Colonic mucosa (tissue), 4 donors: ENCODE results near the gene KCNH3. TPM values are rescaled to one million over a fixed set of nuclear protein-coding genes. Genes with fewer than 3 reads are reported as not detected.
"Not testable (repeated sequence)": the region's sequence is repeated elsewhere in the genome, so short reads cannot be mapped to it uniquely, and the experiment has no call there.

Experiments
- DNase-seq: peaks from one replicate; pipeline ENCODE4 v3.0.0-alpha.2; 2020
- H3K27ac ChIP-seq: fragments of 200-600 bp; one replicate; pipeline ENCODE4 v1.8.0; 2021
- H3K27me3 ChIP-seq: fragments of 200-600 bp; one replicate; pipeline ENCODE4 v1.8.0; 2021
- H3K36me3 ChIP-seq: fragments of 200-600 bp; one replicate; pipeline ENCODE4 v1.8.0; 2021
- H3K4me1 ChIP-seq: fragments of 200-600 bp; one replicate; pipeline ENCODE4 v1.8.0; 2021; ENCODE audit warnings: mild to moderate bottlenecking
- H3K4me3 ChIP-seq: fragments of 200-600 bp; one replicate; pipeline ENCODE4 v1.8.0; 2021
- H3K9ac ChIP-seq, 2 donors: one replicate each; pipeline ENCODE4 v1.7.0; 2013; ENCODE audit warnings: control low read depth in 2 of 2, low read depth in 2 of 2, low read length in 2 of 2
- H3K9me3 ChIP-seq: fragments of 200-600 bp; one replicate; pipeline ENCODE4 v1.8.0; 2021
- CTCF ChIP-seq: fragments of 200-600 bp; IDR thresholded peaks from one replicate; pipeline ENCODE4 v1.8.0; 2022; ENCODE audit warnings: antibody characterized with exemption, mild to moderate bottlenecking
- intact Hi-C: fragments of 100-400 bp; cut with DNase I; formaldehyde crosslinking; loops from one replicate; pipeline ENCODE4 v1.14.1; 2022
- total RNA-seq, 2 donors: library from RNA; stranded (reverse); fragmentation: NEBNext Ultra II Directional in 1 of 2; extraction: Animal tissue kit (Norgen Biotek cat#: 25700) in 1 of 2; gene quantifications; one replicate each; pipeline ENCODE4 v1.2.1, GENCODE V29; 2021
- donor health status: healthy.
- donor health status: DM: no; HTN: no; CAD: no.
- donor health status: DM: no; HTN: no; CAD: no.

KCNH3 gene
- total RNA-seq, 2 donors from 2014 or later = 0.05 to 0.13 TPM

DNA sequence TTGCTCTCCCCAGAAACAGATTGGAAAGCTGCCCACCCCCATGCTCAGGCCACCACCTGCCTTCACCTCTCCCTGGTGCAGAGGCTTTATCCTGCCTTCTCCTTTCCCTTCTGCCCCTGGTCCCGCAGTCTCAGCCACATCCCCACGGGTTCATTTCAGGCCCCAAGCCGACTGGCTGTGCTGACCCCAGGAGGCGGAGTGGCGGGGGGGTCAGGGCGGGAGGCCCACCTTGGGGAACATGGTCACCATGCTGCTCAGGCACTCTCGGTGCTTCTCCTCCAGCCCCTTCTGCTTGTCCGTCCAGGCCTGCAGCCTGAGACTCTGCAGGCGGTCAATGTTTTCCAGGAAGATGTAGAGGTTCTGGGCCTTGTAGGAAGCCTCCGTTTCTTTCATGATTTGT lies 59.7 kb downstream of the KCNH3 start:
- no peak overlapping the region for H3K27ac ChIP-seq
- no peak for DNase-seq
- no peak for TF ChIP-seq CTCF
- H3K27me3 ChIP-seq = no peaks in the 10 kb centered on the region
- H3K4me3 ChIP-seq = no peak overlapping the region
- H3K9ac ChIP-seq = no peak overlapping the region
- no peaks in the 10 kb centered on the region for H3K36me3 ChIP-seq
- intact Hi-C loops = no loop called here
- no peaks in the 10 kb centered on the region for H3K9me3 ChIP-seq
- H3K4me1 ChIP-seq = no peaks in the 10 kb centered on the region

DNA sequence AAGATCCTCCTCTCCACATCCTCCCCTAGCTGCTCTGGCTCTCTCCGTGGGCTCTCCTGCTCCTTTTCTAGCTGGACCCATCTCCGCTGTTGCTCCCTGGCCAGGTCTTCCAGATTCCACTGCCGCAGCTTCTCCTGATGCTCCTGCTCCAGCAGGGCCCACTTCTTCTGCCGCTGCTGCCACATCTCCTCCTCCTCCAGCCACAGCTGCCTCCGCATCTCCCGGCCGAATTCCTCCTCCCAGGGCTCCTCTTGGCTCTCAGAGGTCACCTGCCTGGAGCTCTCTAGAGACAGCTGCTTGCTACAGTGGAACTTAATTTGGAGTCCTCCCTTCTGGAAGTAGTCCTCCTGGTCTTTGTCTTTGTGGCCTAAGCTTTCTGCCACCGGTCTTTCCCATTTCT lies 61.1 kb downstream of the KCNH3 start:
- H3K27me3 ChIP-seq = no peaks in the 10 kb centered on the region
- no peak for TF ChIP-seq CTCF
- intact Hi-C loops = no loop called here
- H3K36me3 ChIP-seq = no peaks in the 10 kb centered on the region
- H3K27ac ChIP-seq = no peak overlapping the region
- no peak overlapping the region for H3K4me3 ChIP-seq
- no peak overlapping the region for H3K9ac ChIP-seq
- no peak for DNase-seq
- H3K9me3 ChIP-seq = no peaks in the 10 kb centered on the region
- no peaks in the 10 kb centered on the region for H3K4me1 ChIP-seq

DNA sequence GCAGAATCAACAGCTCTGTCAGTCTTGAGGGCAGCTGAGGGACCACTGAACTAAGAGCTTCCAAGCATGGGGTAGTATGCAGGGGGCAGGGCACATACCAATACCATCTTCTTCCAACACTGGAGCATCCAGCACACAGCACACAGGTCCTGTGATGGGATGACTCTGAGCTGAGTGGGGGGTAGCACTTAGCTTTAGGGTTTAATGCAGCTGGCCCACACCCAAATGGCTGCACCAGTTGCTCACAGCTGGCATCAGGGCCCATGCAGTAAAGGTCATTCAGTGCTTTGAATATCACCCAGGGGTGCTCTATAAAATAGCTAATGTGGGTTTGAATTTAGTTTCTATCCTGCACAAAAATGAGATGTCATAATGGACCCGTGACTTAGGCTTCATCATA lies 64.9 kb downstream of the KCNH3 start:
- Histone ChIP-seq H3K4me1 (no peaks in the 10 kb centered on the region), H3K9ac (no peak overlapping the region), H3K4me3 (no peak overlapping the region), H3K27me3 (no peaks in the 10 kb centered on the region), H3K36me3 (no peaks in the 10 kb centered on the region), H3K27ac (no peak overlapping the region), H3K9me3 (no peaks in the 10 kb centered on the region)
- no peak for TF ChIP-seq CTCF
- DNase-seq = no peak
- intact Hi-C loops = no loop called here

GRCh38 chr12:49604856-49605255 lies 66.0 kb downstream of the KCNH3 start:
- Histone ChIP-seq H3K36me3 (no peaks in the 10 kb centered on the region), H3K4me3 (no peak overlapping the region), H3K9ac (no peak overlapping the region), H3K4me1 (no peaks in the 10 kb centered on the region), H3K27ac (no peak overlapping the region), H3K9me3 (no peaks in the 10 kb centered on the region), H3K27me3 (no peaks in the 10 kb centered on the region)
- intact Hi-C loops = no loop called here
- TF ChIP-seq CTCF = no peak
- no peak for DNase-seq

- H3K9ac ChIP-seq, H3K9me3 ChIP-seq, H3K4me1 ChIP-seq, DNase-seq, H3K4me3 ChIP-seq, intact Hi-C loops, H3K27ac ChIP-seq, H3K27me3 ChIP-seq, H3K36me3 ChIP-seq: not testable (repeated sequence)
Observed at GRCh38 chr12:49605539-49605938, 66.7 kb downstream of the KCNH3 start, which contains the start of gene FAM186B. Gene FAM186B, minus strand, starts transcription at chr12:49605639. Its CDS starts 162 bp downstream, at chr12:49605477.

Other genes with a start within 250 kb of the KCNH3 start
- 10 to 100 TPM in 1 of 2 donors, 1 to 10 TPM in 1; 3.9 to 21.9 TPM for gene PRPH, start 243.9 kb upstream of the KCNH3 start, total RNA-seq
- 10 to 100 TPM; 11.8 to 51.8 TPM for gene TROAP, start 215.8 kb upstream of the KCNH3 start, total RNA-seq
- gene C1QL4, start 201.8 kb upstream of the KCNH3 start, total RNA-seq = not detected
- 10 to 100 TPM; 29.0 to 34.2 TPM for gene DNAJC22, start 192.1 kb upstream of the KCNH3 start, total RNA-seq
- gene SPATS2, start 171.6 kb upstream of the KCNH3 start, total RNA-seq = 10 to 100 TPM; 17.2 to 21.9 TPM
- gene MCRS1, start 29.1 kb downstream of the KCNH3 start, total RNA-seq = 10 to 100 TPM; 53.8 to 78.7 TPM
- under 1 TPM; 0.11 to 0.27 TPM for gene FAM186B, start 66.6 kb downstream of the KCNH3 start, total RNA-seq
- 10 to 100 TPM in 1 of 2 donors, 1 to 10 TPM in 1; 8.5 to 14.1 TPM for gene PRPF40B, start 84.5 kb downstream of the KCNH3 start, total RNA-seq
- gene FMNL3, start 168.4 kb downstream of the KCNH3 start, total RNA-seq = 1 to 10 TPM; 3.0 to 5.0 TPM
- 1,000 to 10,000 TPM in 1 of 2 donors, 100 to 1,000 TPM in 1; 868 to 1,024 TPM for gene TMBIM6, start 202.5 kb downstream of the KCNH3 start, total RNA-seq